Measurements from ENCODE around the gene KPNA6.
"Not testable (repeated sequence)": the region's sequence is repeated elsewhere in the genome, so short reads cannot be mapped to it uniquely, and the experiment has no call there.

DNA sequence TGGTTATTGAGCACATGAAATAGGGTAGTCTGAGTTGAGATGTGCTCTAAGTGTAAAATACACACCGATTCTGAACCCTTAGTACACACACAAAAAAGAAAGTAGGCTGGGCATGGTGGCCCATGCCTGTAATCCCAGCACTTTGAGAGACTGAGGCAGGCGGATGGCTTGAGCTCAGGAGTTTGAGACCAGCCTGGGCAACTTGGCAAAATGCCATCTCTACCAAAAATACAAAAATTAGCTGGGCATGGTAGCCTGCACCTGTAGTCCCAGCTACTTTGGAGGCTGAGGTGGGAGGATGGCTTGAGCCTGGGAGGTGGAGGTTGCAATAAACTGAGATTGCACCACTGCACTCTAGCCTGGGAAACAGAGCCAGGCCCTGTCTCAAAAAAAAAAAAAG is 21.5 kb upstream of the KPNA6 start:
- TF ChIP-seq, protein P1, sequence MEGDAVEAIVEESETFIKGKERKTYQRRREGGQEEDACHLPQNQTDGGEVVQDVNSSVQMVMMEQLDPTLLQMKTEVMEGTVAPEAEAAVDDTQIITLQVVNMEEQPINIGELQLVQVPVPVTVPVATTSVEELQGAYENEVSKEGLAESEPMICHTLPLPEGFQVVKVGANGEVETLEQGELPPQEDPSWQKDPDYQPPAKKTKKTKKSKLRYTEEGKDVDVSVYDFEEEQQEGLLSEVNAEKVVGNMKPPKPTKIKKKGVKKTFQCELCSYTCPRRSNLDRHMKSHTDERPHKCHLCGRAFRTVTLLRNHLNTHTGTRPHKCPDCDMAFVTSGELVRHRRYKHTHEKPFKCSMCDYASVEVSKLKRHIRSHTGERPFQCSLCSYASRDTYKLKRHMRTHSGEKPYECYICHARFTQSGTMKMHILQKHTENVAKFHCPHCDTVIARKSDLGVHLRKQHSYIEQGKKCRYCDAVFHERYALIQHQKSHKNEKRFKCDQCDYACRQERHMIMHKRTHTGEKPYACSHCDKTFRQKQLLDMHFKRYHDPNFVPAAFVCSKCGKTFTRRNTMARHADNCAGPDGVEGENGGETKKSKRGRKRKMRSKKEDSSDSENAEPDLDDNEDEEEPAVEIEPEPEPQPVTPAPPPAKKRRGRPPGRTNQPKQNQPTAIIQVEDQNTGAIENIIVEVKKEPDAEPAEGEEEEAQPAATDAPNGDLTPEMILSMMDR (conservative IDR thresholded peaks at IDR 0.05; ENCODE audit: low read depth, low read length): not testable (repeated sequence)
- not testable (repeated sequence) for TF ChIP-seq EZH2phosphoT487 (IDR thresholded peaks at IDR 0.05; ENCODE audit: borderline replicate concordance, low read length)
